Measurements from ENCODE around the gene STAC3. TPM values are rescaled to one million over a fixed set of nuclear protein-coding genes. Genes with fewer than 3 reads are reported as not detected.

Gene STAC3
- total RNA-seq, 1 experiment from 2014 or later: 3.3 TPM

DNA sequence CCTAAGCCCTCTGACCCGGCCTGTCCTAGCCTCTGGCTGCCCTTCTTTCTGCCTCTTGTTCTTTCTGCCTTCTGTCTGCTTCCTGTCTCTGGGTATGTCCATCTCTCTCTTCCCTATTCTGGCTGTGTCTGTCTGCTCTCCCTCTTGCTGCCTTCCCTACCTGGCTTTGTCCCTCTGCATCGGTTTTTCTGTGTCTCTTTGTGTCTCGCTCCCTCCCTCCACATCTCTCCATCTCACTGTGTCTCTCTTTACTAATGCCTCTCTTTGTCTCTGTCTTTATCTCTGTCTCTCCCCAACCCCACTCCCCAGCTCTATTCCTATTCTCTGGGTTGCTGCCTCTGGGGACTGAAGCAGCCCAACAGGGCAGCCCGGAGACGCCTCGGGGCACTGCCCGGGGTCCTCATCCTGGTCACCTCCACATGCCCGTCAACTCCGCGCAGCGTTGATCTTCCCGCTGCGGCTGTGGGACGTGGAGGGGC lies 11.4 kb downstream of the STAC3 start:
- Mint-ChIP-seq H3K4me3 (peak overlapping the region; percentile 84), H3K36me3 (peaks cover 1% of the 10 kb centered on the region; the same call in 1 of the 2 replicates), H3K27ac (no peak overlapping the region), H3K9me3 (no peaks in the 10 kb centered on the region), H3K27me3 (ENCODE audit: low read depth) (peaks cover 89% of the 10 kb centered on the region), H3K4me1 (peaks cover 66% of the 10 kb centered on the region)
- no peak for ATAC-seq
- TF ChIP-seq TEAD1 (CRISPR knock-in tag; IDR thresholded peaks at IDR 0.05) (no peak), NFE2L1 (CRISPR knock-in tag; IDR thresholded peaks at IDR 0.05) (no peak)
- DNase-seq (ENCODE audit: low spot score): no peak
- ChIA-PET CTCF (interaction anchor here (0.6 to 18.5 kb wide), 17 partner anchors 8 to 241 kb away, joined by 3 to 660 read pairs (median 5); partner anchors contain the start of genes INHBE, NXPH4, SHMT2 and STAC3), POLR2A (interaction anchor here (2.3 to 9.7 kb wide), 4 partner anchors 10 to 26 kb away, joined by 15 to 97 read pairs (median 30); partner anchors contain the start of gene SHMT2)

GRCh38 chr12:57238854-57239554 lies 12.0 kb downstream of the STAC3 start:
- peak; percentile 10 for ATAC-seq
- H3K4me1 Mint-ChIP-seq: peaks cover 66% of the 10 kb centered on the region
- TF ChIP-seq ZBTB43 (CRISPR knock-in tag; IDR thresholded peaks at IDR 0.05) (0 out of 2 replicates have a peak, but pooled peaks have one; percentile 43), NR3C1 (CRISPR knock-in tag; conservative IDR thresholded peaks at IDR 0.05; ENCODE audit: low read depth) (0 out of 2 replicates have a peak, but pooled peaks have one; percentile 72), ZNF423 (CRISPR knock-in tag; IDR thresholded peaks at IDR 0.05) (0 out of 2 replicates have a peak, but pooled peaks have one; percentile 9), ZNF232 (CRISPR knock-in tag; IDR thresholded peaks at IDR 0.05) (0 out of 2 replicates have a peak, but pooled peaks have one; percentile 27), MYBL2 (CRISPR knock-in tag; IDR thresholded peaks at IDR 0.05) (peak; percentile 46; the same call in 1 of the 2 replicates), CTCF (IDR thresholded peaks at IDR 0.05) (peak; percentile 100), NFE2L1 (CRISPR knock-in tag; IDR thresholded peaks at IDR 0.05) (no peak), SP1 (CRISPR knock-in tag; conservative IDR thresholded peaks at IDR 0.05) (peak; percentile 79), FOXP1 (CRISPR knock-in tag; IDR thresholded peaks at IDR 0.05; ENCODE audit: borderline replicate concordance) (0 out of 2 replicates have a peak, but pooled peaks have one; percentile 28), FOXK1 (CRISPR knock-in tag; IDR thresholded peaks at IDR 0.05) (peak; percentile 67; the same call in 1 of the 2 replicates), MAX (CRISPR knock-in tag; IDR thresholded peaks at IDR 0.05) (peak; percentile 74)
- TF ChIP-seq, protein P1, sequence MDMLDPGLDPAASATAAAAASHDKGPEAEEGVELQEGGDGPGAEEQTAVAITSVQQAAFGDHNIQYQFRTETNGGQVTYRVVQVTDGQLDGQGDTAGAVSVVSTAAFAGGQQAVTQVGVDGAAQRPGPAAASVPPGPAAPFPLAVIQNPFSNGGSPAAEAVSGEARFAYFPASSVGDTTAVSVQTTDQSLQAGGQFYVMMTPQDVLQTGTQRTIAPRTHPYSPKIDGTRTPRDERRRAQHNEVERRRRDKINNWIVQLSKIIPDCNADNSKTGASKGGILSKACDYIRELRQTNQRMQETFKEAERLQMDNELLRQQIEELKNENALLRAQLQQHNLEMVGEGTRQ (CRISPR knock-in tag; IDR thresholded peaks at IDR 0.05): no peak
- TF ChIP-seq, protein P2, sequence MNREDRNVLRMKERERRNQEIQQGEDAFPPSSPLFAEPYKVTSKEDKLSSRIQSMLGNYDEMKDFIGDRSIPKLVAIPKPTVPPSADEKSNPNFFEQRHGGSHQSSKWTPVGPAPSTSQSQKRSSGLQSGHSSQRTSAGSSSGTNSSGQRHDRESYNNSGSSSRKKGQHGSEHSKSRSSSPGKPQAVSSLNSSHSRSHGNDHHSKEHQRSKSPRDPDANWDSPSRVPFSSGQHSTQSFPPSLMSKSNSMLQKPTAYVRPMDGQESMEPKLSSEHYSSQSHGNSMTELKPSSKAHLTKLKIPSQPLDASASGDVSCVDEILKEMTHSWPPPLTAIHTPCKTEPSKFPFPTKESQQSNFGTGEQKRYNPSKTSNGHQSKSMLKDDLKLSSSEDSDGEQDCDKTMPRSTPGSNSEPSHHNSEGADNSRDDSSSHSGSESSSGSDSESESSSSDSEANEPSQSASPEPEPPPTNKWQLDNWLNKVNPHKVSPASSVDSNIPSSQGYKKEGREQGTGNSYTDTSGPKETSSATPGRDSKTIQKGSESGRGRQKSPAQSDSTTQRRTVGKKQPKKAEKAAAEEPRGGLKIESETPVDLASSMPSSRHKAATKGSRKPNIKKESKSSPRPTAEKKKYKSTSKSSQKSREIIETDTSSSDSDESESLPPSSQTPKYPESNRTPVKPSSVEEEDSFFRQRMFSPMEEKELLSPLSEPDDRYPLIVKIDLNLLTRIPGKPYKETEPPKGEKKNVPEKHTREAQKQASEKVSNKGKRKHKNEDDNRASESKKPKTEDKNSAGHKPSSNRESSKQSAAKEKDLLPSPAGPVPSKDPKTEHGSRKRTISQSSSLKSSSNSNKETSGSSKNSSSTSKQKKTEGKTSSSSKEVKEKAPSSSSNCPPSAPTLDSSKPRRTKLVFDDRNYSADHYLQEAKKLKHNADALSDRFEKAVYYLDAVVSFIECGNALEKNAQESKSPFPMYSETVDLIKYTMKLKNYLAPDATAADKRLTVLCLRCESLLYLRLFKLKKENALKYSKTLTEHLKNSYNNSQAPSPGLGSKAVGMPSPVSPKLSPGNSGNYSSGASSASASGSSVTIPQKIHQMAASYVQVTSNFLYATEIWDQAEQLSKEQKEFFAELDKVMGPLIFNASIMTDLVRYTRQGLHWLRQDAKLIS (CRISPR knock-in tag; IDR thresholded peaks at IDR 0.05; ENCODE audit: borderline replicate concordance): 0 out of 2 replicates have a peak, but pooled peaks have one; percentile 86
- TF ChIP-seq, protein P3, sequence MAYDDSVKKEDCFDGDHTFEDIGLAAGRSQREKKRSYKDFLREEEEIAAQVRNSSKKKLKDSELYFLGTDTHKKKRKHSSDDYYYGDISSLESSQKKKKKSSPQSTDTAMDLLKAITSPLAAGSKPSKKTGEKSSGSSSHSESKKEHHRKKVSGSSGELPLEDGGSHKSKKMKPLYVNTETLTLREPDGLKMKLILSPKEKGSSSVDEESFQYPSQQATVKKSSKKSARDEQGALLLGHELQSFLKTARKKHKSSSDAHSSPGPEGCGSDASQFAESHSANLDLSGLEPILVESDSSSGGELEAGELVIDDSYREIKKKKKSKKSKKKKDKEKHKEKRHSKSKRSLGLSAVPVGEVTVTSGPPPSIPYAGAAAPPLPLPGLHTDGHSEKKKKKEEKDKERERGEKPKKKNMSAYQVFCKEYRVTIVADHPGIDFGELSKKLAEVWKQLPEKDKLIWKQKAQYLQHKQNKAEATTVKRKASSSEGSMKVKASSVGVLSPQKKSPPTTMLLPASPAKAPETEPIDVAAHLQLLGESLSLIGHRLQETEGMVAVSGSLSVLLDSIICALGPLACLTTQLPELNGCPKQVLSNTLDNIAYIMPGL (CRISPR knock-in tag; IDR thresholded peaks at IDR 0.05): peak; percentile 99
- TF ChIP-seq, protein P4, sequence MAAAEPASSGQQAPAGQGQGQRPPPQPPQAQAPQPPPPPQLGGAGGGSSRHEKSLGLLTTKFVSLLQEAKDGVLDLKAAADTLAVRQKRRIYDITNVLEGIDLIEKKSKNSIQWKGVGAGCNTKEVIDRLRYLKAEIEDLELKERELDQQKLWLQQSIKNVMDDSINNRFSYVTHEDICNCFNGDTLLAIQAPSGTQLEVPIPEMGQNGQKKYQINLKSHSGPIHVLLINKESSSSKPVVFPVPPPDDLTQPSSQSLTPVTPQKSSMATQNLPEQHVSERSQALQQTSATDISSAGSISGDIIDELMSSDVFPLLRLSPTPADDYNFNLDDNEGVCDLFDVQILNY (CRISPR knock-in tag; IDR thresholded peaks at IDR 0.05): peak; percentile 80

More at GRCh38 chr12:57238854-57239554, 12.0 kb downstream of the STAC3 start:
- CTCF ChIA-PET: interaction anchor here (0.6 to 18.5 kb wide), 20 partner anchors 9 to 242 kb away, joined by 3 to 660 read pairs (median 5); partner anchors contain the start of genes INHBE, NXPH4, SHMT2 and STAC3
- peaks cover 8% of the 10 kb centered on the region for H3K36me3 Mint-ChIP-seq
- peak; percentile 90 for DNase-seq (ENCODE audit: low spot score)
- H3K4me3 Mint-ChIP-seq: peak overlapping the region; percentile 84
- peaks cover 89% of the 10 kb centered on the region for H3K27me3 Mint-ChIP-seq (ENCODE audit: low read depth)
- no peak overlapping the region; the same call in 1 of the 2 replicates for H3K27ac Mint-ChIP-seq
- no peaks in the 10 kb centered on the region for H3K9me3 Mint-ChIP-seq
- POLR2A ChIA-PET: interaction anchor here (2.6 to 9.7 kb wide), 4 partner anchors 9 to 25 kb away, joined by 9 to 97 read pairs (median 28); partner anchors contain the start of genes NXPH4 and SHMT2
